NCI-H2029 treated with DMSO at 0.1 percent for 48 hours (cell line): ENCODE measurements around the gene SERBP1.
A peak's percentile ranks its signal among the peaks of the same experiment; 100 is the strongest.
"Not testable (repeated sequence)": the region's sequence is repeated elsewhere in the genome, so short reads cannot be mapped to it uniquely, and the experiment has no call there.

Experiments
- DNase-seq: peaks from one replicate; lab custom pipeline; 2025; lab: John Stamatoyannopoulos, UW

SERBP1 gene

DNA sequence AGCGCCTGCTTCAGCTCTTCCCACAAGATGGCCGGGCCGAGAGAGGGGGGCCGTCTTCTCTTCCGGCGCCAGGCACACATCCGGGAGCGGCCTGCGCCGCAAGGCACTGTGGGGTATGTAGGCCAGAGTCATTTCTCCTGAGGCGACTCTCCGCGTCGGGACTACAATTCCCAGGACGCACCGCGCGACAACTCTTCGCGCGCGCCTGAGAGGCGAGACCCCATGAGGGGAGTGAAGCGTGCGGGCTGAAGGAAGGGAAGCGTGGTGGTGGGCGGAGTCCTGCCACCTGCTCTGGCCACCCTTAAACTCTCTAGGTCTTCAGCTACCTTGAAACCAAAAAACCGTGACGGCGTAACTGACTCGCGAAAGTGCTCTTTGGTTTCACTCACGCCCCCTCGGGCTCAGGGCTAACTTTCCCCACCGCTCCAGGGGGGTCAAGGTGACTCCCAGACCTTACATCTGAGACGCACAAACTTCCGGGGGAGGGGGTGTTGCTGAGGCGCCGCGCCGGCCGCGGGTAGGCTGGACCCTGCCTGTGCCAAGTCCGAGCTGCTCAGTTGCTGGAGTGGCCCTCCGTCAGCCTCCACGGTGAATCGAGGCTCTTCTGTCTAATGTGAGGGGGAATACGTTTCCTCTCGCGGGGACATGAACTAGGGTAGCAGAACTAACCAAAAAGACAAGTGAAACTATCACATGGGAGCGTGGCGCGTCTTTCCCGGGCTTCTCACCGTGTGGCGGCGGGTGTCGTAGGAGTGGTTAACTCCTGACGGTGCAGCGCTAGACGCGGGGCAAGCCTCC is at the start of gene SERBP1:
Gene SERBP1 (minus strand): TSS at position 45 of the 798 bp plus-strand sequence. CDS start 102 bp downstream, outside the sequence.
- DNase-seq = peak; percentile 95

DNA sequence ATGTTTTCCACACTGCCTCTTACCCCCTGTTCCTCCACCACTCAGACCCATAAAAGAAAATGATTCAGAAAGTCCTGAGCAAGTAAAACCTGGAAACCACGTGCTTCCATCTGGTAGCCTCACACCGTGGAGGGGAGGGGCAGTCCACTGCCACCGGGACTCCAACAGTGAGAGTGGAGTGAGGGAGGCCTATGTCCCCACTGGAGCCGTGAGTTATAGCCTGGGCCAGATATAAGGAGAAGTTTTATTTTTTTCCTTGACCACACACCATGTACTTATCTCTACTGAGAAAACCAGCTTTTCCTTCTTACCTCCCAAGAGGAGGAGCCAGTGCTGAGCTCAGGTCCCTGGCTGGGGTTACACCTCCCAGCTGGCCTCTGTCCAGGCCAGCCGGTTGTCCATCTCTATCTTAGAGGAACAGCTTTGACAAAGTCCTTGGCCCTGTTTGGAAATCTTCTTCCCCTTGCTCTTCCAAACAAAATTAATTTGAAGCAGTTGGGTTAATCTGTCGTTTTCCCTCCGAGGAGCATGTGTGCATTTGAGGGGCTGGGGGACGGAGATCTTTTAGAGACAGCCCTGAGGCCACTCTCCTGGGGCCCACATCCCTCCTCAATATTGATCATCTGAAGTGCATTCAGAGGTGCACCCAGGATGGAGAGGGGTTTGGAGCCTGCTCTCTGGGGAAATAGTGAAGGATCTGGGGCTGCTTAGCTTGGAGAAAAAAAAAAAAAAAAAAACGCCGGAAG is 49.1 kb upstream of the SERBP1 start:
- DNase-seq = no peak

DNA sequence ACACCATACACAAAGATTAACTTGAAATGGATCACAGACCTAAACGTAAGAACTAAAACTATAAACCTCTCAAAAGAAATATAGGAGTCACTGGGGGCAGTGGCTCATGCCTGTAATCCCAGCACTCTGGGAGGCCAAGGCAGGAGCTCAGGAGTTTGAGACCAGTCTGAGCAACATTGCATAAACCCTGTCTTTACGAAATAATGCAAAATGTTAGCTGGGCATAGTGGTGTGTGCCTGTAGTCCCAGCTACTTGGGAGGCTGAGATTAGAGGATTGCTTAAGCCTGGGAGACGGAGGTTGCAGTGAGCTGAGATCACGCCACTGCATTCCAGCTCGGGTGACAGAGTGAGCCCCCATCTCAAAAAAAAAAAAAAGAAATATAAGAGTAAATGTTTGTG is 46.7 kb upstream of the SERBP1 start:
- no peak for DNase-seq

- no peak for DNase-seq
Measured at GRCh38 chr1:67476006-67476482, 45.8 kb upstream of the SERBP1 start.

DNA sequence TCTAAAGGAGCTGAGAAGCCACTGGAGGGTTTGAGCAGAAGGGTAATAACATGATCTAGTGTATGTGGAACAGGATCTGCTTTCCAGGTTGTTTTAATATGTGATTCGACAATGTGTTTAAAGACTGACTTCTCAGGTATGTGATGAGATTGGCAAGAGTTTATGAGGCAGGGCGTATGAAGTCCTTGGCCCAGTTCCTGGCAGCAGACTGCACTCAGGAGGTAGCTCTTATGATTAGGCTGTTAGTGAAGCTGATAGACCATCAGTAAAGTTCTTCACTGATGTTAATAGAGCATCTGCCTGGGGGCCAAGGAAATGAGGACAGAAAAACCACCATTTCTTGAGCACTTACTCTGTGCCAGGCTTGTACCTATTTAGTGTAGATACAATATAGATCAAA is 41.9 kb upstream of the SERBP1 start:
- DNase-seq = no peak

DNA sequence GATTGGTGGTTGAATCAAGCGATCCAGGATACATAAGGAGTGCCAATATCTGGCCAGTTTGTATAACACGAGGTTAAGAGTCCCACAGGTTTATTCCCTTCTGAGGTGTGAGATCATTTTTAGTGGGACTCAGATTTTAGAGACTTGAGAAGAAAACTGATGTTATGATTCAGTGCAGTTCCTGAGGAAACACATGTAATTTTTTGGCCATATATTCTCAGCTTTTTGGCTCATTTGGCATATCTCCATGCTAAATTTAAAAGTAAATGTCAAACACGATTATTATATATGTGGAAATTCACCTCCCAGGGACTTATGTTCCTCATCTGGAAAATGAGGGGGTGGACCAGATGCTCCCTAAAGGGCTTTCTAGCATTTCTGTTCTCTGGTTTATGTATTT is 39.2 kb upstream of the SERBP1 start:
- no peak for DNase-seq

- DNase-seq = no peak
Measured at GRCh38 chr1:67468066-67468718, 38.0 kb upstream of the SERBP1 start.

DNA sequence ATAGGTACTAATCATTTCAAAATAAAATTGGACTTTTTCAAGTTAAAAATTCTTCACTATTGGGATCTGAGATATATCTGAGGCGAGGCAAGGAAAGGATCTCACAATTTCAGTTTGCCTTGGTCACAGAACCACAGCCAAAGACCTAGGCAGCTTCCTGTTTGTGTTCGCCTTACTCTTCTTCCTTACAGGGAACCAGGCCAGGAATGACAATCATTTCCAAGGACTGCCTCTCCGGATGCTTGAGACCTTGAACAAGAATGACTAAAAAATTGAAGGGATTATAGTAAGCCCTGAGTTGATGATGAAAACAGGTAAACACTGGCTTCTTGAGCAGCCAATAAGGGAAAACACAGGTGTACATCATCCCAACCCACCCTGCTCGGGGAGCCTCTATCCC is 35.2 kb upstream of the SERBP1 start:
- no peak for DNase-seq

DNA sequence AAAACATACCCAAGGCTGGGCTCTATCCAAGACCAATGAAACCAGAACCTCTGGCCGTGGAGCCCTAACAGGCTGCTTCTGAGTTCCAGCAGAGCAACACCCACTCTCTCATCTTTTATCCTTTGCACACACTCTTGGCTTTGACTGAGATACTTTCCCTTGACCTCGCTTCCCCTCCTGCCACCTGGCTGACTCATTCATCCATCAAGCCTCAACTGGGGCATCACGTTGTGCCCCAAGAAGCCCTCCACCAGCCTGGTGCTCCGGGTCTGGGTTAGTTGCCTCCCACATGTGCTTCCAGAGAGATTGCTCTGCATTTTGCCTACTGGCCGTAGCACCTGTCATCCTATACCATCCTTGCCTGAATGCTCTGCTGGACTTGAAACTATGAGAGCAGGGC is 34.5 kb upstream of the SERBP1 start:
- no peak for DNase-seq

DNA sequence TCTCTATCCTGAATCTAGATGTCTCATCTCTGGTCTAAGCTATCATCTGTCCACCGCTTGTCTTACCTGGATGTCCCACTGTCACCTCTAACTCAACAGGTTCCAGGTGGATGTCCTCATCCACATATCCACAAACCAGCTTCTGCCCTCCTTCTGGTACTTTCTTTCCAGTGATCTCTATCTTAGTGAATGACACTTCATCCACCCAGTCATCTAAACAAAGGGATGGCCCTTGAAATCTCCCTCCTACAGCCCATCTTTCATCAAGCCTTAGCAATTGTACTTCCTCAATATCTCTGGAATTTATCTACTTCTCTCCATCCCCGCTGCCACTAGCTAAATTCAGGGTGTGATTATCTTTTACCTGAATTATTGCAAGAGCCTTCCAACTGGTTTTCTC is 33.9 kb upstream of the SERBP1 start:
- DNase-seq = no peak

- DNase-seq = no peak
Measured at GRCh38 chr1:67463298-67463955, 33.2 kb upstream of the SERBP1 start.

GRCh38 chr1:67460676-67461500 is 30.7 kb upstream of the SERBP1 start:
- DNase-seq = no peak

DNA sequence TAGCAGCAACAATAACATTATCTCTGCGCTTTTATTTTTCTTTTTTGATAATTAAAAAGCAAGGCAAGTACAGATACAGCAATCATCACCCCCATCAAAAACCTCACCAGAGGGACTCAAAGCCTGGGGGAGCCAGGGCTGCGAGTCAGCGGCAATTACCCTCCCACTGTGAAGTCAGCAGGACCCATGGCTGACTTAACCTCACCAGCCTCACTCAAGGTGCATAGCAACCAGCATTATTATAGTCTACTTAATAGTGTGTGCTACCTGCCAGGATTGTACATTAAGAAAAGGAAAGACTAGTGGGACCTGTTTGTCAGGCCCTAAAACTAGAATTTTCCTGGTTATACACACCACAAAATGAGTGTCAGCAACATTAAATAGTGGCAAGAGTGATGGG is 28.9 kb upstream of the SERBP1 start:
- DNase-seq = no peak

DNA sequence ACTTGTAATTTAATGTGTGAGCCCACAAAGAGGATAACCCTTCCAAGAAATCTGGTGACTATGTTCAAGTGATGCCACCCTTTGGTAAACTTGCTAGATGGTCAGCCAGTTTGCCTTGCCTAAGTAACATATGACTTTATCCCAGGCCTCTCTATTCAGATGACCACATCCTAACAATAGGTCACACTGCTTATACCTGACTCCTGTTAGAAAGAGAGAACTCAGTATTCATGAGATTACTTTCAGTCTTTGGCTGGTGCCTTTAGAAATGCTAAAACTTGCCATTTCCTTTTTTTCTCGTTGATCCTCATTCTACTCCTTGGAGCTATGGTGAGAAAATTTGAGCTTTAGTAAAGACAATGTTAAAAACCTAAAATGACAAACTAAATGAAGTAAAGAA is 28.5 kb upstream of the SERBP1 start:
- no peak for DNase-seq

- DNase-seq = no peak
Measured at GRCh38 chr1:67457247-67457646, 27.0 kb upstream of the SERBP1 start.

GRCh38 chr1:67451815-67452214 is 21.6 kb upstream of the SERBP1 start:
- no peak for DNase-seq

DNA sequence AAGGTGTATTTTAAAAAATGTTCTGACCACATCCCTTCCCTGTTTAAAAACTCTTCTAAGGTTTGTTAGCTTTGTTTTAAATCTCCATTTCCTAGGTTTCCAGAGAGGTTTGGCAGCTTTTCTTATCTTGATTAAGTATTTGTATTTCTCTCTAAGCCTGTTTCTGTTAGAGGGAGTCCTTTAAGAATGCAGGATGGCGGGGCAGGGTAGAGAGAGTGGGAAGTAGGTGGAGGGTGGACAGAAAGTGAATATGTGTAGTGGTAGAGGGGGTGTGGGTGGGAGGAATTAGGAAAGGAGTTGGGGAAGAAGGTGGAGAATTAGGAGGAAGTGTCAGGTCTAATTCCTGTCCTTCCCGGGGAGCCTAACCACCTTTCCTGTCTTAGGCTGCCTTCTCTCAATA is 21.2 kb upstream of the SERBP1 start:
- no peak for DNase-seq

DNA sequence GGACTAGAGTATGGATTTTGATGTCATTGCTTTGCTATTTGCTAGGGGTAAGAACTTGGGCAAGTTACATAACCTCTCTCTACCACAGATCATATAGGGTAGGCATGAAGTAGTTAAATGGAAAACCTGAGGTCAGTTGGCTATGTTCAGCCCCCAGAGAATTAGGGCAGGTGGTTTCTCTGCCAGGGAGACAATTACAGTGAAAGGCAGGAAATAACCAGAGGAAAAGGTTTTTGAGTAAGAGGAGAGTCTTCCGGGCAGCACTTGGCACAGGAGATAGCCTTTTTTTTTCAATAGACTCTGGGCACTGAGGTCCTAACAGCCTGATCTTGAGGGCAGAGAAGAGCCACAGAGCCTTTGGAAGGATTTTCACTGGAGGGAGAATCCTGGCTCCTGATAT is 16.7 kb upstream of the SERBP1 start:
- DNase-seq = no peak

GRCh38 chr1:67446014-67446413 is 15.8 kb upstream of the SERBP1 start:
- DNase-seq = not testable (repeated sequence)

DNA sequence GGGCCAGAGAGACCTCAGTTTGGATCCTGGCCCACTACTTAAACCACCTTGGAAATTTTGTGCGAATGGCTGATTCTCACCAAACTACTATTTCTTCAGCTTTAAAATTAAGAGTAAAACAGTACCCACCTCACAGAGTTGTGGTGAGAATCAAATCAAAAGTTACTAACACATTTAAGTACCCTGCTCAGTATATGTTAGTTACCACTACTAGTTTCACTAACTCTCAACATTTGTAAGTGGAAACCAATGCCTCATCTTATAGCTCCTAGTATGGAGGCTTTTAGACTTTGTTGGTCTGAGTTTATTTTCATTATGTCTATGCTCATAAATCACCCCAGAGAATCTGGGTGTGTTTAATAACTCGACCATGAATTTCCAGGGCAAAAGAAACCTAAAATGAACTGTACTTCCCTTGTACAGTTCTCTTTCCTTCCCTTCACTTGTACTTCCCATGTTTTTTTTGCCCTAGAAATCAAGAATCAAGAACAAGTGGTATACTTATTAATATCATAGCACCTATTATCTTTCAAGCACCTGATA is 11.6 kb upstream of the SERBP1 start:
- DNase-seq = no peak

GRCh38 chr1:67441183-67441582 is 11.0 kb upstream of the SERBP1 start:
- no peak for DNase-seq
